ENCODE data around the gene ZFAND3.

ZFAND3 gene

GRCh38 chr6:37798436-37799262, 20.9 kb upstream of the ZFAND3 start:
- DNase-seq, result no peak

GRCh38 chr6:37799263-37799644, 20.3 kb upstream of the ZFAND3 start:
- DNase-seq, result no peak

- no peak for DNase-seq
Observed at GRCh38 chr6:37800703-37801604, 18.6 kb upstream of the ZFAND3 start.

- DNase-seq, result no peak
Observed at GRCh38 chr6:37801605-37801940, 18.0 kb upstream of the ZFAND3 start.

GRCh38 chr6:37802810-37803209, 16.7 kb upstream of the ZFAND3 start:
- DNase-seq, result no peak

GRCh38 chr6:37804586-37804985, 14.9 kb upstream of the ZFAND3 start:
- no peak for DNase-seq

- no peak for DNase-seq
Observed at GRCh38 chr6:37806213-37806612, 13.3 kb upstream of the ZFAND3 start.

GRCh38 chr6:37807656-37808055, 11.9 kb upstream of the ZFAND3 start:
- no peak for DNase-seq

- no peak for DNase-seq
Observed at GRCh38 chr6:37809197-37809543, 10.4 kb upstream of the ZFAND3 start.

- no peak for DNase-seq
Observed at GRCh38 chr6:37812841-37813240, 6.7 kb upstream of the ZFAND3 start.

GRCh38 chr6:37814374-37814773, 5.2 kb upstream of the ZFAND3 start:
- DNase-seq, result no peak

- DNase-seq, result no peak
Observed at GRCh38 chr6:37816599-37817375, 2.7 kb upstream of the ZFAND3 start.

GRCh38 chr6:37818536-37819176, 871 bp upstream of the ZFAND3 start:
- DNase-seq, result peak; percentile 95

GRCh38 chr6:37819802-37820717, 533 bp downstream of the ZFAND3 start:
- peak; percentile 70 for DNase-seq

GRCh38 chr6:37820718-37821079, 1.2 kb downstream of the ZFAND3 start:
- DNase-seq, result no peak

- DNase-seq, result no peak
Observed at GRCh38 chr6:37821446-37821845, 1.9 kb downstream of the ZFAND3 start.

- DNase-seq, result peak; percentile 74
Observed at GRCh38 chr6:37822851-37823682, 3.5 kb downstream of the ZFAND3 start.

- no peak for DNase-seq
Observed at GRCh38 chr6:37824170-37824569, 4.6 kb downstream of the ZFAND3 start.

- no peak for DNase-seq
Observed at GRCh38 chr6:37826188-37826587, 6.7 kb downstream of the ZFAND3 start.

GRCh38 chr6:37826993-37827392, 7.5 kb downstream of the ZFAND3 start:
- no peak for DNase-seq
